ENCODE measurements around the gene DNAL1.

The DNAL1 gene

DNA sequence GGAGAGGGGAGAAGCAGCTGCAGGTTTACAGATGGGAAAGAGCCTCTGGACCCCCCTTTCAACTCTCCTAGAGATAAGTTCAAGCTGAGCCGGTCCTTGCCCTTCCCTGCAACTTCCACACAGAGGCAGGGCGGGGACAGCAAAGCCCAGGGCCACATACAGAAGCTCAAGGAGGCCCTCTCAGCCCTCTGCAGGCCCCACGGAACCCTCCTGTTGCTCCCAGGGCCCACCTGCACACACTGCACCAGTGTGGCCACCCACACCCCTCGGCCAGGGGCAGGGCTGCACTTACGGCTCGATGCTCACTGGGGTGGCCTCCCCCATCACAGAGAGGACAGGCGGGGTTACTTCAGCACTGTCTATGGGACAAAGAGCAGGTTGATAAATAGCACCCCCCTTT is 82.4 kb downstream of the DNAL1 start:
- DNase-seq (ENCODE audit: low read depth in 2 of 2), result no peak
- no peak overlapping the region for H3K4me3 ChIP-seq (replicated peaks in 1 of 2; ENCODE audit: low read depth in 2 of 2, low read length in 2 of 2)
- TF ChIP-seq, protein P1, sequence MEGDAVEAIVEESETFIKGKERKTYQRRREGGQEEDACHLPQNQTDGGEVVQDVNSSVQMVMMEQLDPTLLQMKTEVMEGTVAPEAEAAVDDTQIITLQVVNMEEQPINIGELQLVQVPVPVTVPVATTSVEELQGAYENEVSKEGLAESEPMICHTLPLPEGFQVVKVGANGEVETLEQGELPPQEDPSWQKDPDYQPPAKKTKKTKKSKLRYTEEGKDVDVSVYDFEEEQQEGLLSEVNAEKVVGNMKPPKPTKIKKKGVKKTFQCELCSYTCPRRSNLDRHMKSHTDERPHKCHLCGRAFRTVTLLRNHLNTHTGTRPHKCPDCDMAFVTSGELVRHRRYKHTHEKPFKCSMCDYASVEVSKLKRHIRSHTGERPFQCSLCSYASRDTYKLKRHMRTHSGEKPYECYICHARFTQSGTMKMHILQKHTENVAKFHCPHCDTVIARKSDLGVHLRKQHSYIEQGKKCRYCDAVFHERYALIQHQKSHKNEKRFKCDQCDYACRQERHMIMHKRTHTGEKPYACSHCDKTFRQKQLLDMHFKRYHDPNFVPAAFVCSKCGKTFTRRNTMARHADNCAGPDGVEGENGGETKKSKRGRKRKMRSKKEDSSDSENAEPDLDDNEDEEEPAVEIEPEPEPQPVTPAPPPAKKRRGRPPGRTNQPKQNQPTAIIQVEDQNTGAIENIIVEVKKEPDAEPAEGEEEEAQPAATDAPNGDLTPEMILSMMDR (IDR thresholded peaks at IDR 0.05; ENCODE audit: low read depth, low read length), result no peak

DNA sequence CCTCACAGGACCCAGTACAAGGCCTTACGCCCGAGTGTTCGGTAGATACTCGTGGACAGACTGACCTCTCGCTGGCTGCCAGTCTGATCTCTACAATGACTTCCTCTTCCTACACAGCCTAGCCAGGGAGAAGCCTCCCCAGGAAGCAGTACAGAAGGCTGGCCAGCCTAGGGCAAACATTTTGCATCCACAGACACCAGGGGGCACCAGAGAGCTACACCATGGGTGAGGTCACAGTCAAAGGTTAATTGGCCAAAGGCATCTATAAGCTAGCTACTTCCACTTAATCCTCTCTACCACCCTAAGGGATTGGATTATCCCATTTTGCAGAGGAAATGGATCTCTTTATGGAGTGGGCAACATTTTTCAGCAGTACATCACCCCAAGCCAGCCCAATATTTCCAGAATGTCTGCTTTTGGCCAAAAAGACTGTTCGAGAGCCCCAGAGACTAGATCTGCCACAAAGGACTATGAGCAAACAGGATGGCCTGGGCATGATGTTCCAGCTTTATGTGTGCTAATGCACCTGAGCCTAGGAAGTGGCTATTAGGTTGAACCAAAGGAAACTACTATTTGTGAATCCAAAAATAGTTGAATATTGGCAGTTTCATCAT is 84.0 kb downstream of the DNAL1 start:
- TF ChIP-seq, protein P1 (IDR thresholded peaks at IDR 0.05; ENCODE audit: low read depth, low read length), result peak; percentile 89
- peak; percentile 86 to 87 for DNase-seq (ENCODE audit: low read depth in 2 of 2)
- H3K4me3 ChIP-seq (replicated peaks in 1 of 2; ENCODE audit: low read depth in 2 of 2, low read length in 2 of 2), result no peak overlapping the region

DNA sequence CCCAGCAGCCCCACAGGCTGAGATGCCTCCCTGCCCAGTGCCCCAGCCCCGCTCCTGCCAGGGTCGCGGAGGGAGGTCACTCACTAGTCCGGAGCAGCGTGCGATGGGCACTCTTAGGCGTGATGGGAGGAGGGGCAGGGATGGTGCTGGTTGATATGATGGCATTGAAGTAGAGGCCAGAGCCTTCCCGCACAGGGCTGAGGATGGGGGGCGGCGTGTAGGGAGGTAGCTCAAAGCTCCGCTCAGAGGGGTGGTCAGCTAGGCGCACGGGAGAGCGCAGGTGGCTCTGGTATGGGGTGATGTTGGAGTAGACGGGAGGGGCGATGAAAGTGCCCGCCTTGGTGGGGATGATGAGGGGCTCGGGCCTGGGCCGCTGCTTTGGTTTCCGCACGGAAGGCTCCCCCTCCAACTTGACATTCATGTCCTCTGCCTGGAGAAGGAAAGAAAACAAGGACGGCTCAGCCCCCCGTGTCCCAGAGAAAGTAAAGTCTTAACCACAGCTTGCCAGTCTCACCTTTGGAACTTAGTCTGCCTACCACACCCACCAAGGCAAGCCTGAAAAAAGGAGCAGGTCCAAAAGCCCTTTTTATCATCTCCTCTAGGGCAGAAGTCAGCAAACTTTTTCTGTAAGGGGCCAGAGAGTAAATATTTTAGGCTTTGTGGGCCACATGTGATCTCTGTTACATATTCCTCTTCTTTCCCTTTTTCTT is 84.9 kb downstream of the DNAL1 start:
- no peak for DNase-seq (ENCODE audit: low read depth in 2 of 2)
- TF ChIP-seq, protein P1 (IDR thresholded peaks at IDR 0.05; ENCODE audit: low read depth, low read length), result no peak
- H3K4me3 ChIP-seq (replicated peaks in 1 of 2; ENCODE audit: low read depth in 2 of 2, low read length in 2 of 2), result no peak overlapping the region

DNA sequence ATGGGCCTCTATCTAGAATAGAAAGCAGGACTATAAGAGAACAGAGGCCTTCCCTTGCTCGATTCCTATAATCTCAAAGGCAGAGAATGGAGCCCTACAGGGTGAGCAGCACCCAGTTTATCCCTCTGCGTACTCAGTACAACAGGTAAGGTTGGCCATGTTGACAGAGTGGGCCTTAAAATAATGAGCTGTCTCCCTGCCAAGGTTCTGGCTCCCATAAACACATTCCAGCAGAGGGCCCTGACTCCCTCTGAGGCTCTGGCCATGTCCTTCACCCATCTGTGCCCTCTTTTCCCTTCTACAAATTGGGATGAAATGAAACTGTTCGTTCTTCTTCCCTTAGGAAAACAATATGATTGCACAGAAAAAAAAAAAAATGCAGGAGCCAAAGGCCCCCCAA is 86.3 kb downstream of the DNAL1 start:
- no peak overlapping the region for H3K4me3 ChIP-seq (replicated peaks in 1 of 2; ENCODE audit: low read depth in 2 of 2, low read length in 2 of 2)
- no peak for DNase-seq (ENCODE audit: low read depth in 2 of 2)
- TF ChIP-seq, protein P1 (IDR thresholded peaks at IDR 0.05; ENCODE audit: low read depth, low read length), result no peak

DNA sequence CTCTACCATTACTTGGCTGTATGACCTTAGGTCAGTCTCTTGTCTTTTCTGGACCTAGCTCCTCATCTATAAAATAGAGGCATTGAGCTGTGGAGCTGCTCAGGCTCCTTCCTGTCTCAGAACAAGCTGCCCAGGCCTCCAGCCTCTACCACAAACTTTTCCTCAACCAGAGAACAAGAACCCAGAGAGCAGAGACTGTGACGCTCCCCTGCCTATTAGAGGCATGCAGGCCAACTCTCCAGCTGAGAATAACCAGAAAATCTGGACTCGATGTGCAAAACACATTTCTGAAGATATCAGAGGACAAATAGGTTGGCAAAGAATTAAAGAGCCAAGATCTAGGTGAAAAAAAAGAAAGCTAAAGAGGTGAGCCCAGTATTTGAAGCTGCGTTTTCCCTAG is 87.2 kb downstream of the DNAL1 start:
- no peak overlapping the region for H3K4me3 ChIP-seq (replicated peaks in 1 of 2; ENCODE audit: low read depth in 2 of 2, low read length in 2 of 2)
- no peak for DNase-seq (ENCODE audit: low read depth in 2 of 2)
- TF ChIP-seq, protein P1 (IDR thresholded peaks at IDR 0.05; ENCODE audit: low read depth, low read length), result no peak

DNA sequence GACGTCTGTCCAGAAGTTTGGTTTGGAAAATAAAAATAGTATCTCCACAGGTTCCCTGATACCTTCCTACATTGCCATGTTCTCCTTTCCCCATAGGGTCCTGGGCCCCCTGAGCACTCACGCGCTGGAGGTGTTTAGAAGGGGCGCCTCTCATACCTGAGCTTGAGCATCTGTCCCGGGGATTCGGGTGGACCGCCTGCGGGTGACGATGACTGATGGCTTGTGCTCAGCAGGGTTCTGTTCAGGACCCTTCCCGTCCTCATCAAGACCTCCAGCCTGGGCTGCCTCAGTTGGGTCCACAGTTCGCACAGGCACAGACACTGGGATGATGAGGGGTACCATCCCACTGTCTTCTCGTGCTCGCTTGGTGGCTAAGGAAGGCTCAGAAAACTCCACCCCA is 92.1 kb downstream of the DNAL1 start:
- no peak overlapping the region for H3K4me3 ChIP-seq (replicated peaks in 1 of 2; ENCODE audit: low read depth in 2 of 2, low read length in 2 of 2)
- TF ChIP-seq, protein P1 (IDR thresholded peaks at IDR 0.05; ENCODE audit: low read depth, low read length), result no peak
- DNase-seq (ENCODE audit: low read depth in 2 of 2), result no peak

Measured in cardiac fibroblast (primary cell).